Measurements from ENCODE around the gene BFSP1.

Gene BFSP1

DNA sequence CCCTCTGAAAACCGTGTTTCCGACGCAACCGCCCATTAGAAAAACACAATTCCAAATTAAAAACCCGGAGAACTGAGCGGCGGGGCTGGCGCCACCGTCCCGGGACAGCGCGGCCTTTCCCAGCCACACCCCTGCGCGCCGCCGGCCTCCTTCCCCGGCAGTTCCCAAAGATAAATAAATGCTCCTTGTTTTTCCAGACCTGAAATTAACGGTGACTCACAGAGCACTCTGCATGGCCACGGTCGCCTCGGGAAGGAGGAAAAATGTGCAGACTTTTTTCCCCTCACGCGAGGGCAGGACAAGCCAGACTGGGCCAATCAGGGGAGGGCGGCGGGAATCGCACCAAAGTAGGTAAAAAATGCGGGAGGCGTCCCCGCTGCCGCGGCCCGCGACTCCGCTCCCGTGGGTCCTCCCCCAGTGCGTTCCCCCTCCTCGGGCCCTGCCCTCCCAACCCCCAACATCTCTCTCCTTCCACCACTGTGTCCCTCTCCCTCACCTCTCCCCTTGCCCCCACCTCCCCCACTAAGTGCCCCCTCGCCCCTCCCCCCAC is 37.9 kb upstream of the BFSP1 start:
- WGBS, result under 1% methylated on average over 37 of the region's 38 CpGs
- peak overlapping the region; percentile 94 for H3K9ac ChIP-seq (ENCODE audit: low read depth, low read length)
- H3K27me3 ChIP-seq (ENCODE audit: insufficient read depth, low read length), result no peaks in the 10 kb centered on the region
- no peaks in the 10 kb centered on the region for H3K36me3 ChIP-seq (ENCODE audit: insufficient read depth, low read length)
- H3K4me1 ChIP-seq (ENCODE audit: insufficient read depth, low read length), result peaks cover 40% of the 10 kb centered on the region
- peak overlapping the region; percentile 98 for H3K27ac ChIP-seq (ENCODE audit: low read depth, low read length)
- H3K4me3 ChIP-seq (ENCODE audit: low read length), result peak overlapping the region; percentile 85
- no peaks in the 10 kb centered on the region for H3K9me3 ChIP-seq (ENCODE audit: insufficient read depth, low read depth, low read length)

DNA sequence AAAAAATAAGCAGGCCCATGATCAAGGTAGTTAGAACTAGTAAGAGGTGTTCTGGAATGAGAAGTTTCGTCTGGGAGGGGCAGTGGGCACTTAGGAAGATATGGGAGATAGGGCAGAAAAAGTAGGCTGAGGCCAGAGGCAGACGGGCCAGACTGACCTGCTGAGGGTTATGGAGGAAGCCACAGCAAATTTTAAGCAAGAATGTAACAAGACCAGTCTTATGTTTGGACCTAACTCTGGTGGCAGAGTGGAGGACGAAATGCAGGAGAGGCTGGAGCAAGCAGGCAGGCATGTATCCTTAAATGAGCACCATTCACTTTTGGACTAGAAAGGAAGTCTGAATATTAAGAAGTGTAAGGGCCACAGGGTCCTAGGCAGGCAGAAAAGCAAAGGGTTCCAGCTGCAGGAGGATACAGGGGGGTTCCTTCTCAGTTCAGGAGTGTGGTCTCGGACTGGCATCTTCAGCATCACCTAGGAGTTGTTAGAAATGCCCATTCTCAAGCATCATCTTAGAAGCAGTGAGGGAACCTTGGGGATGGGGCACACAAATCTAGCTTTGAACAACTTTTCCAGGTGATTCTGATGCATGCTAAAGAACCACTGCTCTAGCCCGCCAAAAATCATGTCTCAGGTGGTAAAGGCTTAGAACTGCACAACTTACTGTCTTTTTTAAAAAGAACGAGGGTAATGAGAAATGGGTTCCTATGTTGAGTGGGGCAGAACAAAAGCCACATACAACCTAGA is 37.0 kb upstream of the BFSP1 start:
- H3K9me3 ChIP-seq (ENCODE audit: insufficient read depth, low read depth, low read length), result no peaks in the 10 kb centered on the region
- H3K4me3 ChIP-seq (ENCODE audit: low read length), result peak overlapping the region; percentile 85
- H3K9ac ChIP-seq (ENCODE audit: low read depth, low read length), result peak overlapping the region; percentile 94
- WGBS, result 63% methylated on average over 6 of the region's 6 CpGs
- H3K27ac ChIP-seq (ENCODE audit: low read depth, low read length), result peak overlapping the region; percentile 98
- no peaks in the 10 kb centered on the region for H3K36me3 ChIP-seq (ENCODE audit: insufficient read depth, low read length)
- no peaks in the 10 kb centered on the region for H3K27me3 ChIP-seq (ENCODE audit: insufficient read depth, low read length)
- peaks cover 32% of the 10 kb centered on the region for H3K4me1 ChIP-seq (ENCODE audit: insufficient read depth, low read length)

DNA sequence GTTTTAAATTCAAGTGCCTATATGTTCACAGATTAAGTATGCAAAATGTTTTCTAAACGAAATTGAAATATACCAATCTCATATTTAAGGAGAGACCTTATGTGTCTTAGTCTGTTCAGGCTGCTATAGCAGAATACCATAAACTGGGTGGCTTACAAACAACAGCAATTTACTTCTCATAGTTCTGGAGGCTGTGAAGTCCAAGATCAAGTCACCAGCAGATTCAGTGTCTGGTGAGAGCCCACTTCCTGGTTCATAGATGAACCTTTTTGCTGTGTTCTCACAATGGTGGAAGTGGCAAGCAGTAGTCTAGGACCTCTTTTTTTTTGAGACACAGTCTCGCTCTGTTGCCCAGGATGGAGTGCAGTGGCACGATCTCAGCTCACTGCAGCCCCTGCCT is 35.2 kb upstream of the BFSP1 start:
- Histone ChIP-seq H3K27ac (ENCODE audit: low read depth, low read length) (no peak overlapping the region), H3K4me1 (ENCODE audit: insufficient read depth, low read length) (peaks cover 13% of the 10 kb centered on the region), H3K4me3 (ENCODE audit: low read length) (no peak overlapping the region), H3K9ac (ENCODE audit: low read depth, low read length) (no peak overlapping the region), H3K27me3 (ENCODE audit: insufficient read depth, low read length) (no peaks in the 10 kb centered on the region), H3K9me3 (ENCODE audit: insufficient read depth, low read depth, low read length) (no peaks in the 10 kb centered on the region), H3K36me3 (ENCODE audit: insufficient read depth, low read length) (no peaks in the 10 kb centered on the region)
- WGBS, result 89% methylated on average over 3 of the region's 3 CpGs

DNA sequence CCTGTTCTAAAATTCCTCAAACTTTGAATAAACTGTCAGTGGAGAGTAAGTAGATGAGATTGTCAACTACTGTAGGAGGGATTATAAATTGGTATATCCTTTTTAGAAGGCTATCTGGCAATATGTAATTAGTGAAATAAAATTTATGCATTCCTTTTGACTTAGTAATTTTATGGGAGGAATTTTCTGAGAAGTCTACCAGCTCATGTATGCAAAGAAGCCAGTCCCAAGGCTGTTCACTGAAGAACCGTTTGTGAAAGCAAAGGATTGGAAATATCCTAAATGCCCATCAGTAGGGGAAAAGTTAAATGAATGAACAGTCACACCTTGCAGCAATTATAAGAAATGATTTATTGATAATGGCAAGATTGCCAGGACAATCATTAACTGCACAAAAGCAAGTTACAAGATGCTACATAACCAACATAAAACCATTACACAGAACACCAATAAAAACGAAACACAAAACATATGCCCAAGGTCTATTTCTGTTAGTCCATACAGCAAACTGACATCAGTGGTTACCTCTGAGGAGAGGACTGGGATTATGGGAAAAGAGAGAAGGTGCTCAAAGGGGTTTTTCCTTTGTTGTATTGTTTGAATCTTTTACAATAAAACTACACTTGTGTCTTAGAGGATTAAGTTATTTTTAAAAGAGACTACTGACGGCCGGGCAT is 34.1 kb upstream of the BFSP1 start:
- Histone ChIP-seq H3K9ac (ENCODE audit: low read depth, low read length) (no peak overlapping the region), H3K36me3 (ENCODE audit: insufficient read depth, low read length) (no peaks in the 10 kb centered on the region), H3K27ac (ENCODE audit: low read depth, low read length) (no peak overlapping the region), H3K9me3 (ENCODE audit: insufficient read depth, low read depth, low read length) (no peaks in the 10 kb centered on the region), H3K4me3 (ENCODE audit: low read length) (no peak overlapping the region), H3K27me3 (ENCODE audit: insufficient read depth, low read length) (no peaks in the 10 kb centered on the region), H3K4me1 (ENCODE audit: insufficient read depth, low read length) (peaks cover 8% of the 10 kb centered on the region)
- WGBS, result 82% methylated on average over 4 of the region's 4 CpGs

DNA sequence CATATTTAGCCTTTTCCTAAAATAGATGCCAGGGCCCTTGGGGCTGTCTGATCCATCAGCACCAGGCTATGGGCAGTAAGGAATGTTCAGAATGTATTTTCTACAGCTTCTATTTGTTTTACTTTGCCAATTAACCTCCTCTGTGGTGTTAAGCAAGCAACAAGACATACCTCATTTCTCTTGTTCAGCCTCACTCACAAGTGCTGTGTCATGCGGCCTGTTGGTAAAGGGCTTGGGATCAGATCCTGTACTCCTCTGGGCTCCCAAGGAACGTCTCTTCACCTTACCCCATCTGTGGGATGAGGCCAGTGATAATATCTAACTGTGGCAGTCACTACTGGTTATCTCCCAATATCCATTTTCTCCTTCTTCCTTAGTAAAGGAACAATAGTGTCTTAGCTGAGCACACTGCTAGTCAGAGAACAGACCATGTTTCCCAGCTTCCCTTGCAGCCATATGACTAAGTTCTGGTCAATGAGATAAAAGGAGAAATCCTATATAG is 31.7 kb upstream of the BFSP1 start:
- 85% methylated on average over 2 of the region's 2 CpGs for WGBS
- no peak overlapping the region for H3K27ac ChIP-seq (ENCODE audit: low read depth, low read length)
- peaks cover 15% of the 10 kb centered on the region for H3K4me1 ChIP-seq (ENCODE audit: insufficient read depth, low read length)

DNA sequence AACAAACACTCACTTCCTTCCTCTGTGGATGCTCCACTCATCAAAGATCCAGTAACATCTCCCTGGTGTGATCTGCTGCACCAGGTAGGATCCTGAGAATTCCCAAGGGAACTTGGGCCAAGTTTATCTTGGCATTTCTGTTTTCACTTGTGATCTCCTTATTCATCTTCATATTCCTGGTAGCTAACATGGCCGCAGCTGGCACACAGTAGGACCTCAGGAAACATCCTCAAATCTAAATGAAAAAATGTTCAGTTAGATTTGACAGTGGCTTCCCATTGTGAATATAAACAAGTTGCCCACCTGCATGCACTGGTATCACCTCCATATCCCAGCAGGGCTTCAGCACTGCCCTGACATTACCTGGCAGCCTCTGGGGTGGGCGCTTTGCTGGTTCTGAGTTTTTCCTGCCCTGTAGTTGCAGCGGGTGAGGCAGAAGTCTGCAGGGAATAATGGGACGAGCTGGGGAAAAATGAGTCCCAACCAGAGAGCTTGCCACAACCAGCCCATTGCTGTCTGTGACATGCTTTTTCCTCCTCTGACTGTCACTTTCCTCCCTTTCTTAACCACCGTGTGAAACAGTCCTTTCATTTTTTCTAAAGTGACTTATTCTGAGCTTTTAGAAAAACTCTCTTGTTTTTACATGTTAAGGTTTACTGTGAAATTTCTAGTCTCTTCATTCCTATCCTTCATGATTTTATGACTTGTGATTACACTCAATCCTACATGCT is 29.3 kb upstream of the BFSP1 start:
- H3K36me3 ChIP-seq (ENCODE audit: insufficient read depth, low read length), result no peaks in the 10 kb centered on the region
- H3K9me3 ChIP-seq (ENCODE audit: insufficient read depth, low read depth, low read length), result no peaks in the 10 kb centered on the region
- WGBS, result 89% methylated on average over 5 of the region's 5 CpGs
- H3K4me1 ChIP-seq (ENCODE audit: insufficient read depth, low read length), result peaks cover 27% of the 10 kb centered on the region
- no peak overlapping the region for H3K9ac ChIP-seq (ENCODE audit: low read depth, low read length)
- no peak overlapping the region for H3K4me3 ChIP-seq (ENCODE audit: low read length)
- H3K27me3 ChIP-seq (ENCODE audit: insufficient read depth, low read length), result no peaks in the 10 kb centered on the region
- H3K27ac ChIP-seq (ENCODE audit: low read depth, low read length), result no peak overlapping the region

More for the DNA sequence above, 31.7 kb upstream of the BFSP1 start:
- no peaks in the 10 kb centered on the region for H3K27me3 ChIP-seq (ENCODE audit: insufficient read depth, low read length)
- H3K4me3 ChIP-seq (ENCODE audit: low read length), result no peak overlapping the region
- H3K9me3 ChIP-seq (ENCODE audit: insufficient read depth, low read depth, low read length), result no peaks in the 10 kb centered on the region
- H3K9ac ChIP-seq (ENCODE audit: low read depth, low read length), result no peak overlapping the region
- no peaks in the 10 kb centered on the region for H3K36me3 ChIP-seq (ENCODE audit: insufficient read depth, low read length)

DNA sequence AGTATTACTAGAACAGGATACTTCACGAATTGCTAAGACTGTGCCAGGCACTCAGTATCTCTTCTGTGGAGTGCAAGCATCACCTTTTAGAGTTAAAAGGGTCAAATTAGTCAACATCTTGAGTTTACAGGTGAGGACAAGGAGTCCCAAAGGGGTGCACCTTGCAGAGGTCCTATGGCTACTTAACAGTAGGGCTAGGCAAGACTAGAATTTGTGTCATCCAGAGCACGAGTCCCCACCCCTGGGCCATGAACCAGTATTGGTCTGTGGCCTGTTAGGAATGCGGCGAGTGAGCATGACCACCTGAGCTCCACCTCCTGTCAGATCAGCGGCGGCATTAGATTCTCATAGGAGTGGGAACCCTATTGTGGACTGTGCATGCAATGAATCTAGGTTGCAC is 28.2 kb upstream of the BFSP1 start:
- 94% methylated on average over 6 of the region's 6 CpGs for WGBS
- H3K4me3 ChIP-seq (ENCODE audit: low read length), result no peak overlapping the region
- no peaks in the 10 kb centered on the region for H3K27me3 ChIP-seq (ENCODE audit: insufficient read depth, low read length)
- no peaks in the 10 kb centered on the region for H3K9me3 ChIP-seq (ENCODE audit: insufficient read depth, low read depth, low read length)
- H3K27ac ChIP-seq (ENCODE audit: low read depth, low read length), result peak overlapping the region; percentile 45; the same call in 1 of the 2 replicates
- peaks cover 27% of the 10 kb centered on the region for H3K4me1 ChIP-seq (ENCODE audit: insufficient read depth, low read length)
- H3K9ac ChIP-seq (ENCODE audit: low read depth, low read length), result no peak overlapping the region
- no peaks in the 10 kb centered on the region for H3K36me3 ChIP-seq (ENCODE audit: insufficient read depth, low read length)

DNA sequence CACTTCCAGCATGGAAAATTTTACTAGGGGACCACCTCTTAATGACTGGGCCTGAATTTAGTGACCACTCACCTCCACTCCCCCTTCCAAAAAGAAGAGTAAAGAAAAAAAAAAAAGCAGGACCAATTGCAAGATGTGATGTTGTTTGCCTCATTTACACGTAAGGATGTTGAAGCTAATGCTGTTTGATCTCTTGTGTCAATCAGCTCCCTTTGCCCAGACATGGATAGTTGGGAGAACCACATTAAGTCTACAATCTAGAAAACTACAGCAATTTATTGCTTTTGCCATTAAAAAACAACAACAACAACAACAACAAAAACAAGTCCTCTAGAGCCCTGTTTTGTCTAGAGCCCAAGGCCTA is 27.7 kb upstream of the BFSP1 start:
- Histone ChIP-seq H3K4me3 (ENCODE audit: low read length) (no peak overlapping the region), H3K27ac (ENCODE audit: low read depth, low read length) (peak overlapping the region; percentile 45), H3K27me3 (ENCODE audit: insufficient read depth, low read length) (no peaks in the 10 kb centered on the region), H3K4me1 (ENCODE audit: insufficient read depth, low read length) (peaks cover 27% of the 10 kb centered on the region), H3K36me3 (ENCODE audit: insufficient read depth, low read length) (no peaks in the 10 kb centered on the region), H3K9me3 (ENCODE audit: insufficient read depth, low read depth, low read length) (no peaks in the 10 kb centered on the region), H3K9ac (ENCODE audit: low read depth, low read length) (no peak overlapping the region)
- WGBS, result 79% methylated on average over 1 of the region's 1 CpG

DNA sequence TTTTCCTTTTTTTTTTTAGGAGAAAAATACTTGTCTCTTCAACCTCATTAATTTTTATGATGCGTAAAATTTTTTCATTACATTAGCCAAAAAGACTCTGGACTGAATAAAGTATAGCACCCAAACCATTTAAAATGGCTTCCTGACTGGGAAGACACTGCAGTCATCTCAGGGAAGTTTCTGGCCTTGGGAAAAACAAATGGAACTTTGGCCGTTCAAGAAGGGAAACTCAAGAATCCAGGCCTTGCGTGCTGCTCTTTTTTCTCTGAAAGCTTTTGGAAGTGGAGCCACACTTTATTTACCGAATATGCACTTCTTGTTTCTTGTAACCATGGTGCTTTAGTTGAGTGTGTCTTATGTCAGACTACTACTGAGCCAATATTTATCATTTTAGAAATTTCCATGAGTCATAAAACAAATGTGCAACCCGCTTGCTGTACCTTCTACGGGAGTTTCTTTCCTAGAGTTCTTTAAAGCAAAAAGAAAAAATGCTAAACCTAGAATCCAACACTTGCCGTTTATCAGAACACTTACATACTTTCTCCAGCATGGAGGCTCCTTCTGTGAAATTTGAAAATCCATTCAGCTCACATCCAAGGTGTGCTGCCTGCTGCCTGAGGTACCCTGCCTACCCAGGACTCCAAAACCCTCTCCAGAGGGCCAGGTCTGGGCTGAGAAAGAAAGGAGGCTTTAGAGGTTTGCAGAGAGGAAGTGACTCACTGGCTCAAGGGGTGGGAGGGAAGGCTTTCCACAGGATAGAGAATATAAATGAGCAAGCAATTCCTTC is 27.2 kb upstream of the BFSP1 start:
- Histone ChIP-seq H3K27me3 (ENCODE audit: insufficient read depth, low read length) (no peaks in the 10 kb centered on the region), H3K4me3 (ENCODE audit: low read length) (peak overlapping the region; percentile 10; the same call in 1 of the 2 replicates), H3K36me3 (ENCODE audit: insufficient read depth, low read length) (no peaks in the 10 kb centered on the region), H3K9ac (ENCODE audit: low read depth, low read length) (peak overlapping the region; percentile 57; the same call in 1 of the 2 replicates), H3K4me1 (ENCODE audit: insufficient read depth, low read length) (peaks cover 27% of the 10 kb centered on the region), H3K9me3 (ENCODE audit: insufficient read depth, low read depth, low read length) (no peaks in the 10 kb centered on the region), H3K27ac (ENCODE audit: low read depth, low read length) (peak overlapping the region; percentile 73)
- WGBS, result 88% methylated on average over 7 of the region's 7 CpGs

DNA sequence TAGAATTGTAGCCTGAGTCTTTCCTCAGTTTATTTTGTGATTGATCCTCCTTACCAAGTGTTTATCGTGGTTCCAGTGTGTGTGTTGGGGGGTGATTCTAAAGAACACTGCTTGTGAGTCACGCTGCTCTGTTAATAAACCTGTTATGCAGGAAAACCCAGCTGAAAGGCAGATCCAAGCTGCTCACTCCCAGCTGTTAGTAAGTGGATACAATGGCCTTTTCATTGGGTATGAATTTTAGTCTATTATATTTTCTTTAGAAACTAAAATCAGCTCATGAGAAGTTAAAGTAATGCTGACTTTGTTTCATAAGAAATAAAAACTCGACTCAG is 26.5 kb upstream of the BFSP1 start:
- 82% methylated on average over 3 of the region's 3 CpGs for WGBS
- Histone ChIP-seq H3K27me3 (ENCODE audit: insufficient read depth, low read length) (no peaks in the 10 kb centered on the region), H3K9ac (ENCODE audit: low read depth, low read length) (0 out of 2 replicates have a peak overlapping the region, but pooled peaks have one; percentile 21), H3K4me1 (ENCODE audit: insufficient read depth, low read length) (peaks cover 27% of the 10 kb centered on the region), H3K4me3 (ENCODE audit: low read length) (no peak overlapping the region; the same call in 1 of the 2 replicates), H3K9me3 (ENCODE audit: insufficient read depth, low read depth, low read length) (no peaks in the 10 kb centered on the region), H3K27ac (ENCODE audit: low read depth, low read length) (peak overlapping the region; percentile 38; the same call in 1 of the 2 replicates), H3K36me3 (ENCODE audit: insufficient read depth, low read length) (no peaks in the 10 kb centered on the region)
